ENCODE data around the gene ITPR1. TPM values are rescaled to one million over a fixed set of nuclear protein-coding genes. Genes with fewer than 3 reads are reported as not detected.

The ITPR1 gene
- total and polyA plus RNA-seq, 2 of the 4 experiments (the other 2 are of a cell fraction) = 1.8 to 5.7 TPM

- dilution Hi-C loops (cut with HindIII; ENCODE audit: low sequenced_read_pairs, unreplicated experiment) (no loop called here), in situ Hi-C loops (cut with MboI; ENCODE audit: low sequenced_read_pairs) (no loop called here), intact Hi-C loops (cut with micrococcal nuclease) (no loop called here)
- no peaks in the 10 kb centered on the region for H3K27me3 ChIP-seq (ENCODE audit: control insufficient read depth, insufficient read depth, low read length)
- H2BK15ac ChIP-seq (ENCODE audit: low read depth, low read length) = no peak overlapping the region
- H4K91ac ChIP-seq (ENCODE audit: insufficient read depth, low read depth, low read length) = no peak overlapping the region
- H2AFZ ChIP-seq (replicated peaks; ENCODE audit: low read length, poor library complexity) = no peak overlapping the region
- H2AK5ac ChIP-seq (ENCODE audit: low read depth, low read length) = no peak overlapping the region
- H3K23ac ChIP-seq (ENCODE audit: low read depth, low read length) = no peak overlapping the region
- H3K14ac ChIP-seq (replicated peaks; ENCODE audit: low read depth, low read length) = no peak overlapping the region
- H3K36me3 ChIP-seq (ENCODE audit: control insufficient read depth, insufficient read depth, low read length) = no peaks in the 10 kb centered on the region
- no peak overlapping the region for H2BK5ac ChIP-seq (ENCODE audit: low read depth, low read length, poor library complexity, severe bottlenecking)
- H4K5ac ChIP-seq (ENCODE audit: low read depth, low read length) = no peak overlapping the region
- H2BK20ac ChIP-seq (ENCODE audit: low read depth, low read length) = no peak overlapping the region
- BruUV-seq (replicated peaks) = no TSS peak
- H3K9me1 ChIP-seq (ENCODE audit: insufficient read depth, low read length) = no peaks in the 10 kb centered on the region
- H3K4me3 ChIP-seq (ENCODE audit: insufficient read depth, low read depth, low read length) = no peak overlapping the region
- CTCF ChIA-PET = no interaction called here
- no peaks in the 10 kb centered on the region for H3K79me1 ChIP-seq (ENCODE audit: low read depth in 1 of 2, low read length in 2 of 2)
- no peak for DNase-seq
- TF ChIP-seq POLR2A (IDR thresholded peaks at IDR 0.05; ENCODE audit: low read depth, low read length) (no peak), RCOR1 (IDR thresholded peaks at IDR 0.05; ENCODE audit: insufficient replicate concordance, low read length) (no peak), CHD1 (IDR thresholded peaks at IDR 0.05; ENCODE audit: low read depth, low read length) (no peak), FOS (IDR thresholded peaks at IDR 0.05; ENCODE audit: low read depth, low read length) (no peak), SMC3 (IDR thresholded peaks at IDR 0.05; ENCODE audit: low read depth, low read length) (no peak), MAZ (IDR thresholded peaks at IDR 0.05; ENCODE audit: borderline replicate concordance, low read depth, low read length) (no peak), MAFK (IDR thresholded peaks at IDR 0.05; ENCODE audit: low read depth, low read length) (no peak), NFE2L2 (IDR thresholded peaks at IDR 0.05; ENCODE audit: low read depth, low read length) (no peak), BHLHE40 (IDR thresholded peaks at IDR 0.05; ENCODE audit: low read depth, low read length) (no peak)
- TF ChIP-seq, protein P1, sequence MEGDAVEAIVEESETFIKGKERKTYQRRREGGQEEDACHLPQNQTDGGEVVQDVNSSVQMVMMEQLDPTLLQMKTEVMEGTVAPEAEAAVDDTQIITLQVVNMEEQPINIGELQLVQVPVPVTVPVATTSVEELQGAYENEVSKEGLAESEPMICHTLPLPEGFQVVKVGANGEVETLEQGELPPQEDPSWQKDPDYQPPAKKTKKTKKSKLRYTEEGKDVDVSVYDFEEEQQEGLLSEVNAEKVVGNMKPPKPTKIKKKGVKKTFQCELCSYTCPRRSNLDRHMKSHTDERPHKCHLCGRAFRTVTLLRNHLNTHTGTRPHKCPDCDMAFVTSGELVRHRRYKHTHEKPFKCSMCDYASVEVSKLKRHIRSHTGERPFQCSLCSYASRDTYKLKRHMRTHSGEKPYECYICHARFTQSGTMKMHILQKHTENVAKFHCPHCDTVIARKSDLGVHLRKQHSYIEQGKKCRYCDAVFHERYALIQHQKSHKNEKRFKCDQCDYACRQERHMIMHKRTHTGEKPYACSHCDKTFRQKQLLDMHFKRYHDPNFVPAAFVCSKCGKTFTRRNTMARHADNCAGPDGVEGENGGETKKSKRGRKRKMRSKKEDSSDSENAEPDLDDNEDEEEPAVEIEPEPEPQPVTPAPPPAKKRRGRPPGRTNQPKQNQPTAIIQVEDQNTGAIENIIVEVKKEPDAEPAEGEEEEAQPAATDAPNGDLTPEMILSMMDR (conservative IDR thresholded peaks at IDR 0.05; ENCODE audit: low read depth, low read length) = no peak
- H2BK120ac ChIP-seq (ENCODE audit: low read depth, low read length) = no peak overlapping the region
- no peak overlapping the region for H3K18ac ChIP-seq (ENCODE audit: low read depth, low read length)
- no peaks in the 10 kb centered on the region for H4K20me1 ChIP-seq (ENCODE audit: insufficient read depth, low read length)
- H3K56ac ChIP-seq (ENCODE audit: extremely low read depth, insufficient read depth, low read length) = no peak overlapping the region
- no peak overlapping the region for H3K9ac ChIP-seq (ENCODE audit: low read depth, low read length)
- H3K9me3 ChIP-seq (ENCODE audit: control insufficient read depth, insufficient read depth, low read length) = no peaks in the 10 kb centered on the region
- H3K27ac ChIP-seq (ENCODE audit: insufficient read depth, low read length) = no peak overlapping the region
- POLR2A ChIA-PET (ENCODE audit: unreplicated experiment) = no interaction called here
- no peak overlapping the region for H4K8ac ChIP-seq (ENCODE audit: low read depth in 2 of 2, low read length in 2 of 2)
- H3K4ac ChIP-seq (ENCODE audit: low read depth, low read length) = no peak overlapping the region
- no peak overlapping the region for H3K4me2 ChIP-seq (ENCODE audit: low read depth, low read length)
- no peak overlapping the region for H2AK9ac ChIP-seq (replicated peaks; ENCODE audit: low read depth, low read length, poor library complexity)
- ATAC-seq (ENCODE audit: low read depth) = no peak
- WGBS, 2 experiments (ENCODE audit: extremely low coverage in 2 of 2, insufficient read length in 1 of 2) = 53% methylated on average over 2 of the region's 15 CpGs; no CpG with 5 or more reads in 1 of the 2 experiments
- no peaks in the 10 kb centered on the region for H3K4me1 ChIP-seq (ENCODE audit: control insufficient read depth, insufficient read depth, low read length)
Measured at GRCh38 chr3:4512895-4513616, 19.9 kb downstream of the ITPR1 start.
